Suprapubic skin (tissue), 4 donors: ENCODE measurements around the gene PRR5. TPM values are rescaled to one million over a fixed set of nuclear protein-coding genes. Genes with fewer than 3 reads are reported as not detected.
A peak's percentile ranks its signal among the peaks of the same experiment; 100 is the strongest.

Source experiments
- DNase-seq, 2 donors: peaks; one replicate each; pipeline ENCODE4 v3.0.0-alpha.2; 2019; ENCODE audit warnings: low spot score in 2 of 2
- H3K27ac ChIP-seq: fragments of 200-600 bp; sonication (generic); one replicate; pipeline ENCODE4 v1.5.1; 2019
- H3K27me3 ChIP-seq: fragments of 200-600 bp; sonication (generic); one replicate; pipeline ENCODE4 v1.5.1; 2019
- H3K36me3 ChIP-seq: fragments of 200-600 bp; sonication (generic); one replicate; pipeline ENCODE4 v1.5.1; 2019
- H3K4me1 ChIP-seq: fragments of 200-600 bp; sonication (generic); one replicate; pipeline ENCODE4 v1.5.1; 2019
- H3K4me3 ChIP-seq: fragments of 200-600 bp; sonication (generic); one replicate; pipeline ENCODE4 v1.5.1; 2019; ENCODE audit warnings: mild to moderate bottlenecking
- H3K9me3 ChIP-seq: fragments of 200-600 bp; sonication (generic); one replicate; pipeline ENCODE4 v1.5.1; 2019
- CTCF ChIP-seq, 2 donors: fragments of 200-600 bp in 1 of 2; fragments of 450-650 bp in 1 of 2; sonication (generic) in 1 of 2; IDR thresholded peaks; one replicate each; pipeline ENCODE4 v1.5.1; 2016 to 2019; ENCODE audit warnings: antibody characterized with exemption in 2 of 2, mild to moderate bottlenecking in 1 of 2, moderate library complexity in 1 of 2
- EP300 ChIP-seq: sonication (generic); formaldehyde crosslinking; IDR thresholded peaks from one replicate; pipeline ENCODE4 v1.6.1; 2017; ENCODE audit warnings: antibody characterized with exemption
- POLR2A ChIP-seq, 2 donors: fragments of 450-650 bp; IDR thresholded peaks; one replicate each; pipeline ENCODE4 v1.6.1; 2017; ENCODE audit warnings: antibody characterized with exemption in 2 of 2, mild to moderate bottlenecking in 2 of 2, moderate library complexity in 2 of 2
- POLR2AphosphoS5 ChIP-seq, 3 donors: sonication (generic); formaldehyde crosslinking; IDR thresholded peaks; one replicate each; pipeline ENCODE4 v1.6.1; 2017; ENCODE audit warnings: antibody characterized with exemption in 3 of 3
- WGBS: methylation state at CpG from one replicate; pipeline ENCODE4 v1.1.5; 2018; 5-methylcytosine and 5-hydroxymethylcytosine counted together
- total RNA-seq, 4 donors: library from RNA; depleted of rRNA; stranded (reverse); fragments of >200 nt; gene quantifications; one replicate each; pipeline ENCODE4 v1.1.0, GENCODE V29; 2016

The PRR5 gene
- total RNA-seq, 4 donors from 2014 or later: 14.9 to 25.0 (median 20.4) TPM

DNA sequence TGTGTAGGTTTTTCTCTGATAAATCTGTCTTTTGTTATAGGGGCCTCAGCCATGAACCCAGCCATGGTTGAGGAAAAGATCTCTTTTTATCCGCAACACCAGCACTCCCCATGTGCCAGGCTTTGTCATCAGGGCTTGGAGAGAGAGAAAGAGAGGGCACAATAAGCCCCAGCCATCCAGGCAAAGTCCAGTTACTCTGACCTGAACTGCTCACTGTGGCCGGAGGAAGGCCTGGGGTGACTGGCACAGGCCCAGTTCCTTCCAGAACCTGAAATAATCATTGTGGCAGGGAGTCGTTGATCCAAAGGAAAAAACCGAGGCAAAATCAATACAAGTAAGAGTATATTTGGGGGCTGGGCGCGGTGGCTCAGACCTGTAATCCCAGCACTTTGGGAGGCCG is 46.5 kb downstream of the PRR5 start:
- TF ChIP-seq POLR2AphosphoS5 (IDR thresholded peaks at IDR 0.05) (no peak), POLR2A (IDR thresholded peaks at IDR 0.05) (no peak), CTCF (IDR thresholded peaks at IDR 0.05) (no peak), EP300 (no peak)
- Histone ChIP-seq H3K4me3 (no peak overlapping the region), H3K36me3 (no peaks in the 10 kb centered on the region), H3K27me3 (peaks cover 23% of the 10 kb centered on the region), H3K9me3 (no peaks in the 10 kb centered on the region), H3K27ac (no peak overlapping the region), H3K4me1 (peaks cover 15% of the 10 kb centered on the region)
- no peak for DNase-seq
- 93% methylated on average over 7 of the region's 7 CpGs for WGBS

DNA sequence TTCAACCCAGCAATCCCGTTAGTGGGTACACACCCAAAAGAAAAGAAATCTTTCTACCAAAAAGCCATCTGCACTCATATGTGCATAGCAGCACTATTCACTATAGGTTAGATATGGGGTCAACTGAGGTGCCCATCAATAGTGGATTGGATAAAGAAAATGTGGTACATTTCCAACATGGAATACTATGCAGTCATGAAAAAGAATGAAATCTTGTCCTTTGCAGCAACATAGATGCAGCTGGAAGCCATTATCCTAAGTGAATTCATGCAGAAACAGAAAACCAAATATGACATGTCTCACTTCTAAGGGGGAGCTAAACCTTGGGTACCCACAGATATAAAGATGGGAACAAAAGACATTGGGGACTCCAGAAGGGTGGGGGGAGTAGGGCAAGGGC is 48.5 kb downstream of the PRR5 start:
- H3K4me1 ChIP-seq: peaks cover 25% of the 10 kb centered on the region
- H3K4me3 ChIP-seq: no peak overlapping the region
- WGBS: 52% methylated on average over 1 of the region's 1 CpG
- peaks cover 26% of the 10 kb centered on the region for H3K27me3 ChIP-seq
- H3K36me3 ChIP-seq: no peaks in the 10 kb centered on the region
- H3K9me3 ChIP-seq: no peaks in the 10 kb centered on the region
- no peak for TF ChIP-seq POLR2A (IDR thresholded peaks at IDR 0.05)
- no peak for TF ChIP-seq CTCF (IDR thresholded peaks at IDR 0.05)
- TF ChIP-seq POLR2AphosphoS5 (IDR thresholded peaks at IDR 0.05): no peak
- no peak for TF ChIP-seq EP300
- DNase-seq: no peak
- no peak overlapping the region for H3K27ac ChIP-seq

DNA sequence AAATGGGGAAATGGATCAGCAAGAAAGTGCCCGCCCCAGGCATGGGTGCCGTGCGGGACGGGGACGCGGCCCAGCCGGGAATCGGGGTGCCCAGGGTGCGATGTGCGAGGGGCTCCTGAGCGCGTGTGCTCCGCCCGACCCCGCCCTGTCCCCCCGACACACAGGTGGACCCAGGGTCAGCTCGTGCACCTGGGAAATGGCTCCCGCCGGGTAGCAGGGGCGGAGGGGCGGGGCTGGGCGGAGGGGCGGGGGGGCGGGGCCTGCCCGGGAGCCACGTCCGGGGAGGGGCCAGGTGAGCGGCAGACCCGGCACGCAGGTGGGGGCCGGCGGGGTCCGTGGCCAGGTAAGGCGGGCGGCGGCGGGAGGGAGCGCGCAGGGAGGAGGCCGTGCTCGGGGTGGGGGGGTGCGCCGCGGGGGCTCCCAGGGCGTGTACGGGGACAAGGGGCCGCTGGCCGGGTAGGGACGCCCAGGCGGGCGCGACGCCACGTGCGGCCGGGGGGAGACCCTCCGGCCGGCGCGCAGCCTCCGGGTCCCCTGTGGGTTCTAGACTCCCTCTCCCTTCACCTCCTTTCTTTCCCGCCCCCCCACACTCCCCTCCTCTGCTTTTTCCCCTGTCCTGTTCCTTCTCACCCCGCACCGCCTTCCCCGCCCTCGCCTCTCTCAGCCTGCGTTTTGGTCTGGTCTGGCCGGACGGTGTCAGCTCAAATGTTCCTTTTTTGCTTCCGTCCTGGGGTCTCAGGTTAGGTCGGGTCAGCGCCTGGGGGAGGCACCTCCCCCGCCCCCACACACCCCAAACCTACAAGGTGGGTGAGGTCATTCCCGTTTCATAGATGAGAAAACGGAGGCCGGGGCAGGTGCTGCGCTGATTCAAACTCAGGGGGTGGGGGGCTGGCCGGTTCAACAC is 50.5 kb downstream of the PRR5 start, which contains the start of gene ARHGAP8:
Gene ARHGAP8, plus strand, starts transcription at position 291 of the 904 bp plus-strand sequence. CDS start 33,953 bp downstream, outside the sequence.
- Histone ChIP-seq H3K27ac (no peak within 1 kb of the TSS), H3K36me3 (no peaks in the 10 kb centered on the region), H3K4me1 (peaks cover 30% of the 10 kb centered on the region), H3K27me3 (peaks cover 26% of the 10 kb centered on the region), H3K4me3 (peak within 1 kb of the TSS; percentile 53), H3K9me3 (no peaks in the 10 kb centered on the region)
- TF ChIP-seq POLR2AphosphoS5 (IDR thresholded peaks at IDR 0.05) (no peak), POLR2A (IDR thresholded peaks at IDR 0.05) (no peak), CTCF (IDR thresholded peaks at IDR 0.05) (no peak), EP300 (no peak)
- WGBS: 6% methylated on average over 52 of the region's 78 CpGs
- no peak for DNase-seq

GRCh38 chr22:44753189-44754042 is 51.4 kb downstream of the PRR5 start:
- peaks cover 30% of the 10 kb centered on the region for H3K4me1 ChIP-seq

More at GRCh38 chr22:44753189-44754042, 51.4 kb downstream of the PRR5 start:
- Histone ChIP-seq H3K36me3 (no peaks in the 10 kb centered on the region), H3K4me3 (peak overlapping the region; percentile 53), H3K9me3 (no peaks in the 10 kb centered on the region), H3K27me3 (peaks cover 26% of the 10 kb centered on the region), H3K27ac (no peak overlapping the region)
- TF ChIP-seq POLR2AphosphoS5 (IDR thresholded peaks at IDR 0.05) (no peak), CTCF (IDR thresholded peaks at IDR 0.05) (no peak), EP300 (no peak), POLR2A (IDR thresholded peaks at IDR 0.05) (no peak)
- WGBS: 15% methylated on average over 27 of the region's 29 CpGs
- no peak for DNase-seq
